Smooth muscle cell (in vitro differentiated cells): ENCODE results near the gene CTDP1. TPM values are rescaled to one million over a fixed set of nuclear protein-coding genes. Genes with fewer than 3 reads are reported as not detected.

Experiments
- DNase-seq: peaks from one replicate; lab custom pipeline; 2025; ENCODE audit not compliant: unreplicated experiment; lab: John Stamatoyannopoulos, UW
- H2AFZ ChIP-seq: fragments of 200-600 bp; sonication (generic); 2 replicates; pipeline ENCODE4 v1.6.0; 2016; ENCODE audit warnings: antibody characterized with exemption, low read depth, mild to moderate bottlenecking
- H3F3A ChIP-seq: fragments of 200-600 bp; sonication (generic); 2 replicates; pipeline ENCODE4 v1.6.0; 2017; ENCODE audit warnings: antibody characterized with exemption, low read depth
- H3K27ac ChIP-seq: fragments of 200-600 bp; sonication (generic); 2 replicates; pipeline ENCODE4 v1.5.1; 2016; ENCODE audit warnings: low read depth, mild to moderate bottlenecking
- H3K27me3 ChIP-seq: fragments of 200-600 bp; sonication (generic); 2 replicates; pipeline ENCODE4 v1.6.1; 2016; ENCODE audit warnings: low read depth, mild to moderate bottlenecking
- H3K36me3 ChIP-seq: fragments of 200-600 bp; sonication (generic); 2 replicates; pipeline ENCODE4 v1.5.1; 2016; ENCODE audit warnings: low read depth
- H3K4me1 ChIP-seq: fragments of 200-600 bp; sonication (generic); 2 replicates; pipeline ENCODE4 v1.5.1; 2016; ENCODE audit warnings: low read depth
- H3K4me2 ChIP-seq: fragments of 200-600 bp; sonication (generic); 2 replicates; pipeline ENCODE4 v1.6.0; 2016; ENCODE audit warnings: mild to moderate bottlenecking
- H3K4me3 ChIP-seq: fragments of 200-600 bp; sonication (generic); 2 replicates; pipeline ENCODE4 v1.5.1; 2016; ENCODE audit warnings: mild to moderate bottlenecking
- H3K79me2 ChIP-seq: fragments of 200-600 bp; sonication (generic); 2 replicates; pipeline ENCODE4 v1.6.0; 2016; ENCODE audit warnings: low read depth, mild to moderate bottlenecking
- H3K9ac ChIP-seq: fragments of 200-600 bp; sonication (generic); 2 replicates; pipeline ENCODE4 v1.6.0; 2016; ENCODE audit warnings: low read depth
- H3K9me3 ChIP-seq: fragments of 200-600 bp; sonication (generic); replicated peaks from 2 replicates; pipeline ENCODE4 v1.5.1; 2016; ENCODE audit warnings: low read depth
- H4K20me1 ChIP-seq: fragments of 200-600 bp; sonication (generic); 2 replicates; pipeline ENCODE4 v1.6.0; 2016; ENCODE audit warnings: low read depth
- WGBS: methylation state at CpG from one replicate; pipeline ENCODE4 v1.1.7; 2016; ENCODE audit warnings: low lambda C conversion rate; 5-methylcytosine and 5-hydroxymethylcytosine counted together
- polyA plus RNA-seq: library from polyadenylated mRNA; unstranded; fragments of >200 nt; fragmentation: Nextera tagmentation; extraction: Ambion mirVana; gene quantifications from 2 replicates; pipeline ENCODE4 v1.2.1, GENCODE V29; 2016
- total RNA-seq: library from RNA; depleted of rRNA; stranded (reverse); fragments of >200 nt; gene quantifications from 2 replicates; pipeline ENCODE4 v1.2.3, GENCODE V29; 2014
- TF ChIP-seq, protein P1 (sequence below): fragments of 200-600 bp; sonication (generic); IDR thresholded peaks from 2 replicates; pipeline ENCODE4 v1.5.1; 2017; ENCODE audit warnings: borderline replicate concordance, mild to moderate bottlenecking, antibody characterized with exemption; ENCODE audit not compliant: insufficient read depth, poor library complexity, severe bottlenecking

The CTDP1 gene
- total and polyA plus RNA-seq, 2 experiments from 2014 or later = 14.1 to 18.4 TPM

- no peak for DNase-seq
Observed at GRCh38 chr18:79786786-79787526, 107.4 kb downstream of the CTDP1 start.

GRCh38 chr18:79787527-79787864, 107.9 kb downstream of the CTDP1 start:
- Histone ChIP-seq H3F3A (no peaks in the 10 kb centered on the region), H3K79me2 (no peaks in the 10 kb centered on the region), H3K27ac (no peak overlapping the region), H4K20me1 (no peaks in the 10 kb centered on the region), H3K4me2 (peak overlapping the region; percentile 80), H3K27me3 (peaks cover 39% of the 10 kb centered on the region), H3K9ac (no peak overlapping the region), H3K9me3 (no peaks in the 10 kb centered on the region), H2AFZ (no peak overlapping the region), H3K4me1 (no peaks in the 10 kb centered on the region), H3K4me3 (no peak overlapping the region), H3K36me3 (no peaks in the 10 kb centered on the region)
- WGBS = 85% methylated on average over 16 of the region's 16 CpGs
- no peak for DNase-seq
- TF ChIP-seq, protein P1, sequence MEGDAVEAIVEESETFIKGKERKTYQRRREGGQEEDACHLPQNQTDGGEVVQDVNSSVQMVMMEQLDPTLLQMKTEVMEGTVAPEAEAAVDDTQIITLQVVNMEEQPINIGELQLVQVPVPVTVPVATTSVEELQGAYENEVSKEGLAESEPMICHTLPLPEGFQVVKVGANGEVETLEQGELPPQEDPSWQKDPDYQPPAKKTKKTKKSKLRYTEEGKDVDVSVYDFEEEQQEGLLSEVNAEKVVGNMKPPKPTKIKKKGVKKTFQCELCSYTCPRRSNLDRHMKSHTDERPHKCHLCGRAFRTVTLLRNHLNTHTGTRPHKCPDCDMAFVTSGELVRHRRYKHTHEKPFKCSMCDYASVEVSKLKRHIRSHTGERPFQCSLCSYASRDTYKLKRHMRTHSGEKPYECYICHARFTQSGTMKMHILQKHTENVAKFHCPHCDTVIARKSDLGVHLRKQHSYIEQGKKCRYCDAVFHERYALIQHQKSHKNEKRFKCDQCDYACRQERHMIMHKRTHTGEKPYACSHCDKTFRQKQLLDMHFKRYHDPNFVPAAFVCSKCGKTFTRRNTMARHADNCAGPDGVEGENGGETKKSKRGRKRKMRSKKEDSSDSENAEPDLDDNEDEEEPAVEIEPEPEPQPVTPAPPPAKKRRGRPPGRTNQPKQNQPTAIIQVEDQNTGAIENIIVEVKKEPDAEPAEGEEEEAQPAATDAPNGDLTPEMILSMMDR = no peak

More at GRCh38 chr18:79786786-79787526, 107.4 kb downstream of the CTDP1 start:
- no peak overlapping the region for H3K27ac ChIP-seq
- TF ChIP-seq, protein P1 = no peak
- H3K4me2 ChIP-seq = no peak overlapping the region
- H3F3A ChIP-seq = no peaks in the 10 kb centered on the region
- no peak overlapping the region for H3K4me3 ChIP-seq
- H3K9me3 ChIP-seq = no peaks in the 10 kb centered on the region
- no peaks in the 10 kb centered on the region for H3K4me1 ChIP-seq
- H3K27me3 ChIP-seq = peaks cover 43% of the 10 kb centered on the region
- no peak overlapping the region for H3K9ac ChIP-seq
- H3K36me3 ChIP-seq = no peaks in the 10 kb centered on the region
- 82% methylated on average over 22 of the region's 22 CpGs for WGBS
- H4K20me1 ChIP-seq = no peaks in the 10 kb centered on the region
- no peaks in the 10 kb centered on the region for H3K79me2 ChIP-seq
- no peak overlapping the region for H2AFZ ChIP-seq

GRCh38 chr18:79787865-79788733, 108.5 kb downstream of the CTDP1 start:
- Histone ChIP-seq H3K9me3 (no peaks in the 10 kb centered on the region), H3K9ac (no peak overlapping the region), H4K20me1 (no peaks in the 10 kb centered on the region), H3K27ac (no peak overlapping the region), H2AFZ (peak overlapping the region; percentile 58), H3K4me3 (peak overlapping the region; percentile 36), H3K27me3 (peaks cover 39% of the 10 kb centered on the region), H3K36me3 (no peaks in the 10 kb centered on the region), H3K79me2 (no peaks in the 10 kb centered on the region), H3K4me2 (peak overlapping the region; percentile 80), H3K4me1 (no peaks in the 10 kb centered on the region), H3F3A (no peaks in the 10 kb centered on the region)
- TF ChIP-seq, protein P1 = no peak
- DNase-seq = no peak
- 13% methylated on average over 85 of the region's 106 CpGs for WGBS
